SU-DHL-6 (cell line): Measurements from ENCODE around the gene ZSCAN22.
A peak's percentile ranks its signal among the peaks of the same experiment; 100 is the strongest.

Source experiments
- H2AFZ ChIP-seq: fragments of 200-600 bp; sonication (generic); 2 replicates; pipeline ENCODE4 v1.6.1; 2014; ENCODE audit warnings: low read depth, mild to moderate bottlenecking, moderate library complexity, mixed read lengths, antibody characterized with exemption, low read length; ENCODE audit not compliant: severe bottlenecking
- H3F3A ChIP-seq: fragments of 200-600 bp; shearing (Covaris generic); 2 replicates; pipeline ENCODE4 v1.6.0; 2016; ENCODE audit warnings: antibody characterized with exemption, mild to moderate bottlenecking; ENCODE audit not compliant: insufficient read depth
- H3K27ac ChIP-seq: fragments of 200-600 bp; sonication (generic); 2 replicates; pipeline ENCODE4 v1.5.1; 2016; ENCODE audit warnings: low read depth, mild to moderate bottlenecking, low read length, moderate library complexity, mixed read lengths
- H3K27me3 ChIP-seq: fragments of 200-600 bp; sonication (generic), shearing (Covaris generic); 2 replicates; pipeline ENCODE4 v1.6.0; 2014; ENCODE audit warnings: mild to moderate bottlenecking, low read length
- H3K36me3 ChIP-seq: fragments of 200-600 bp; sonication (generic); 2 replicates; pipeline ENCODE4 v1.6.1; 2014; ENCODE audit warnings: mild to moderate bottlenecking, low read length, mixed read lengths
- H3K4me2 ChIP-seq: fragments of 300-600, 200-600 bp; shearing (Covaris generic), sonication (generic); 2 replicates; pipeline ENCODE4 v1.6.0; 2014; ENCODE audit warnings: low read length, low read depth, mild to moderate bottlenecking; ENCODE audit not compliant: poor library complexity, severe bottlenecking
- H3K4me3 ChIP-seq: fragments of 200-600 bp; sonication (generic); 2 replicates; pipeline ENCODE4 v1.5.1; 2014; ENCODE audit warnings: antibody characterized with exemption, low read length, mild to moderate bottlenecking, mixed read lengths; ENCODE audit not compliant: insufficient read depth, poor library complexity, severe bottlenecking
- H3K79me2 ChIP-seq: fragments of 200-600 bp; sonication (generic); 2 replicates; pipeline ENCODE4 v1.6.1; 2014; ENCODE audit warnings: mild to moderate bottlenecking, low read length, moderate library complexity; ENCODE audit not compliant: insufficient read depth
- H3K9ac ChIP-seq: fragments of 200-600 bp; sonication (generic); 2 replicates; pipeline ENCODE4 v1.7.0; 2014; ENCODE audit warnings: mild to moderate bottlenecking, low read length
- H3K9me2 ChIP-seq: fragments of 200-600 bp; sonication (generic); replicated peaks from 2 replicates; pipeline ENCODE4 v1.6.1; 2014; ENCODE audit warnings: low read length; ENCODE audit not compliant: insufficient read depth
- H3K9me3 ChIP-seq: fragments of 200-600 bp; sonication (generic); 2 replicates; pipeline ENCODE4 v1.6.1; 2014; ENCODE audit warnings: low read length, mixed read lengths; ENCODE audit not compliant: insufficient read depth
- H4K20me1 ChIP-seq: fragments of 200-600 bp; sonication (generic); 2 replicates; pipeline ENCODE4 v1.6.1; 2014; ENCODE audit warnings: low read depth, mild to moderate bottlenecking, antibody characterized with exemption, low read length, moderate library complexity, mixed read lengths
- EZH2phosphoT487 ChIP-seq: fragments of 200-600 bp; sonication (generic), shearing (Covaris generic); conservative IDR thresholded peaks from 2 replicates; pipeline ENCODE4 v1.6.1; 2018; ENCODE audit warnings: mild to moderate bottlenecking, antibody characterized with exemption, low read length, moderate library complexity, mixed read lengths
- TF ChIP-seq, protein P1 (sequence below): fragments of 200-600 bp; sonication (generic); IDR thresholded peaks from one replicate; pipeline ENCODE4 v1.5.1; 2017; ENCODE audit warnings: antibody characterized with exemption, mild to moderate bottlenecking, low read length, moderate library complexity; ENCODE audit not compliant: insufficient read depth, poor library complexity, severe bottlenecking

Gene ZSCAN22

DNA sequence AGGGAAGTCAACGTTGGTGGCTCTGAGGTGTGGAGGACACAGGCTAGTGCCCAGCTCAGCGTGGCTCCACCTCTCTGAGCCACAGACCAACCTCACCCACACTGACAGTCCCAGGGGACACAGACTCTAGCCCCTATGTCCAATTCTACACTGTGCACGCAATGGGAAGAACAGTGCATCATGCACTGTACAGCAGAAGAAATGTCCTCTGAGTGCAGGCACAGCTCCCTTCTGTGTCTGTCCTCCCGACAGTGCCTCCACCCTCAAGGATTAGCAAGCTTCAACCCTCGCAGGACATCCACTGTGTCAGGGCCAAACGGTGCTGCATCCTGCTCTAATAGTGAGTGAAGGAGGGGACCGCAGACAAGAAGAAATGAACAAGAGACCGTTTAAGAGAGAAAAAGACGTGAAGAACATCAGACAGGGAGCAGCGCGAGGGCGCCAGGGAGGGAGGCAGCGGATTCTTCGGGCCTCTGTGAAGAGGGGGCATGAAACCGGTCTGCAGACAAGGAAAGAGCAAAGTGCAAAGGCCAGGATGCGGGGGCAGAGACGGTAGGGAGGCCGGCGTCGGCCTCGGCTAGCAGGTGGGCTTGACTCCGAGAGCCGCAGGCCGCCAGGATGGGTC, 53.4 kb downstream of the ZSCAN22 start:
- peak overlapping the region; percentile 75 for H3K27ac ChIP-seq

DNA sequence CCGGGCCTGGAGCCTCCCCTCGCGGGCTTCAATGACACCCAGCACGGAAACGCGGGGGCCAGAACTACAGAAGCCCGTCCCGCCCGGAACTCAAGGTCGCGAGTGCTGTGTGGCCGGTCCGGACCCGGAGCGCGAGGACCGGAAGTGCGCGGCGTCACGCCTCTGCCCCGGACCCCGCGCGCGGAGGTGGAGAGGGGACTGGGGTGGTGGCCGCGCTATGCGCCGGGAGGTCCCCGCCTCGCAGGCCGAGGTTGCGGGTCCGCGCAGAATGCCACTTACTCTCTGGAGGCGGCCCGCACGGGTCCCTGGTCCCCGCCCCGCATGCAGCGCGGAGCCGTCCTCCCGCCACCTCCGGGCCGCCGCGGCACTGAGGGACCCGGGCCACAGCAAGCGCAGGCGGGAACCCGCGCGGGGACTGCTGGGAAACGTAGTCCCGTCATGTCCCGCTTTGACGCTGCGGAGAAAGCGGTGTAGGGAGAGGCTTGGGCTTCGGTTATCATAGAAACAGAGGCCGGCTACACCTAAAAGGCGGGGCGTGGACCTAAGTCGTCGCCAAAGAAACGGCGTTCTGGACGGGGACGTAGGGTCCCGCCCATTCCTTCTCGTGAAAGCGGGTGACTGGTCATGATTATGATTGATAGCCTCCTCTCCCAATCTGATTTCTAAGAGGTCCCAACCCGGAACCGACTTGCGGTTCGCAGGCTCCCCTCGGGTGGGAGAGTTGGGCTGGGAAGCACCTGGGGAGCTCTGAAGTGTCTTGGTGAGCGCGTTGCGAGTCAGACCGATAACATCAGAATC, 54.1 kb downstream of the ZSCAN22 start, which contains the start of gene ZNF837:
Gene ZNF837, minus strand, starts transcription at position 369 of the 798 bp plus-strand sequence. CDS start 11,698 bp downstream, outside the sequence.
- H3K4me2 ChIP-seq: peak within 1 kb of the TSS; percentile 79
- TF ChIP-seq, protein P1, sequence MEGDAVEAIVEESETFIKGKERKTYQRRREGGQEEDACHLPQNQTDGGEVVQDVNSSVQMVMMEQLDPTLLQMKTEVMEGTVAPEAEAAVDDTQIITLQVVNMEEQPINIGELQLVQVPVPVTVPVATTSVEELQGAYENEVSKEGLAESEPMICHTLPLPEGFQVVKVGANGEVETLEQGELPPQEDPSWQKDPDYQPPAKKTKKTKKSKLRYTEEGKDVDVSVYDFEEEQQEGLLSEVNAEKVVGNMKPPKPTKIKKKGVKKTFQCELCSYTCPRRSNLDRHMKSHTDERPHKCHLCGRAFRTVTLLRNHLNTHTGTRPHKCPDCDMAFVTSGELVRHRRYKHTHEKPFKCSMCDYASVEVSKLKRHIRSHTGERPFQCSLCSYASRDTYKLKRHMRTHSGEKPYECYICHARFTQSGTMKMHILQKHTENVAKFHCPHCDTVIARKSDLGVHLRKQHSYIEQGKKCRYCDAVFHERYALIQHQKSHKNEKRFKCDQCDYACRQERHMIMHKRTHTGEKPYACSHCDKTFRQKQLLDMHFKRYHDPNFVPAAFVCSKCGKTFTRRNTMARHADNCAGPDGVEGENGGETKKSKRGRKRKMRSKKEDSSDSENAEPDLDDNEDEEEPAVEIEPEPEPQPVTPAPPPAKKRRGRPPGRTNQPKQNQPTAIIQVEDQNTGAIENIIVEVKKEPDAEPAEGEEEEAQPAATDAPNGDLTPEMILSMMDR: no peak
- no peak for TF ChIP-seq EZH2phosphoT487
- H3K79me2 ChIP-seq: peaks cover 3% of the 10 kb centered on the region; the same call in 1 of the 2 replicates
- H2AFZ ChIP-seq: peak within 1 kb of the TSS; percentile 29
- H3K4me3 ChIP-seq: peak within 1 kb of the TSS; percentile 88
- no peaks in the 10 kb centered on the region for H3K9me3 ChIP-seq
- no peaks in the 10 kb centered on the region for H3K9me2 ChIP-seq
- peaks cover 15% of the 10 kb centered on the region for H3F3A ChIP-seq
- H3K27me3 ChIP-seq: no peaks in the 10 kb centered on the region
- H4K20me1 ChIP-seq: no peaks in the 10 kb centered on the region
- H3K9ac ChIP-seq: peak within 1 kb of the TSS; percentile 86
- no peaks in the 10 kb centered on the region for H3K36me3 ChIP-seq
- peak within 1 kb of the TSS; percentile 75 for H3K27ac ChIP-seq

More for the DNA sequence above, 53.4 kb downstream of the ZSCAN22 start:
- Histone ChIP-seq H3K9ac (peak overlapping the region; percentile 86), H3K9me2 (no peaks in the 10 kb centered on the region), H3K36me3 (no peaks in the 10 kb centered on the region), H3K79me2 (peaks cover 3% of the 10 kb centered on the region; the same call in 1 of the 2 replicates), H2AFZ (peak overlapping the region; percentile 29), H4K20me1 (no peaks in the 10 kb centered on the region), H3K4me3 (peak overlapping the region; percentile 61), H3F3A (peaks cover 10% of the 10 kb centered on the region), H3K9me3 (no peaks in the 10 kb centered on the region), H3K27me3 (no peaks in the 10 kb centered on the region), H3K4me2 (peak overlapping the region; percentile 79)
- TF ChIP-seq, protein P1: no peak
- TF ChIP-seq EZH2phosphoT487: no peak

DNA sequence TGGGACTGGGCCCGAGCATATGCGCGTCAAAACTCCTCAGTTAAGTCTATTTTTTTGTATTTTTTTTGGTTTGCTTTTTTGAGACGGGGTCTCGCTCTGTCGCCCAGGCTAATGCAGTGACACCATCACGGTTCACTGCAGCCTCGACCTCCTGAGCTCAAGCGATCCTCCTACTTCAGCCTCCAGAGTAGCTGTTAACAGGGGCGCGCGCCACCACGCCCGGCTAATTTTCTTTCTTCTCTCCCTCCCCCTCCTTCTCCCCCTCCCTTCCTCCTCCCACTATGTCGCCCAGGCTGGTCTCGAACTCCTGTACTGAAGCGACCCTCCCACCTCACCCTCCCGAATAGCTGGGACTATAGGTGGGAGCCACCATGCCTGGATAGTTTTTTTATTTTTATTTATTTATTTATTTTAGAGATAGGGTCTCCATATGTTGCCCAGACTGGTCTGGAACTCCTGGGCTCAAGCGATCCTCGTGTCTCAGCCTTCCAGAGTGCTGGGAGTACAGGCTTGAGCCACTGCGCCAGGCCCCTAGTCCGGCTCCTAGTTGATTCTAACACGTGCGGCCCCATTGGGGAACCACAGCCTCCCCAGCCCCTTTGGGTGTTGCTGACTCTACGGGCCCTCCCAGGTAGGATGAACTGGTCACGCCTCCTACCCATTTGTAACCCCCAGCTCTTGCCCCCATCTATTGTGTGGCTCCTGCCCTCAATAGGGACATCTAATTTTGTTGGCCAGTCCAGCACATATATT, 54.8 kb downstream of the ZSCAN22 start:
- H3K27me3 ChIP-seq: no peaks in the 10 kb centered on the region
- peak overlapping the region; percentile 68 for H3K4me2 ChIP-seq
- H3K4me3 ChIP-seq: peak overlapping the region; percentile 88
- H3F3A ChIP-seq: peaks cover 17% of the 10 kb centered on the region
- H3K27ac ChIP-seq: peak overlapping the region; percentile 47
- H3K9me2 ChIP-seq: no peaks in the 10 kb centered on the region
- no peak overlapping the region for H2AFZ ChIP-seq
- no peaks in the 10 kb centered on the region for H3K36me3 ChIP-seq
- no peaks in the 10 kb centered on the region for H4K20me1 ChIP-seq
- no peaks in the 10 kb centered on the region for H3K9me3 ChIP-seq
- no peak for TF ChIP-seq EZH2phosphoT487
- TF ChIP-seq, protein P1: no peak
- peaks cover 3% of the 10 kb centered on the region; the same call in 1 of the 2 replicates for H3K79me2 ChIP-seq
- H3K9ac ChIP-seq: peak overlapping the region; percentile 86
